GM23248 (cell line): ENCODE results near the gene TMEM40.

Experiments used
- EZH2 ChIP-seq: fragments of 200-600 bp; sonication (generic); IDR thresholded peaks from 2 replicates; pipeline ENCODE4 v1.6.1; 2018; ENCODE audit warnings: antibody characterized with exemption, mild to moderate bottlenecking; ENCODE audit not compliant: insufficient read depth, poor library complexity, severe bottlenecking
- EZH2phosphoT487 ChIP-seq: fragments of 200-600 bp; sonication (generic); IDR thresholded peaks from 2 replicates; pipeline ENCODE4 v1.6.1; 2018; ENCODE audit warnings: antibody characterized with exemption, moderate library complexity, mild to moderate bottlenecking, low read depth; ENCODE audit not compliant: insufficient read depth

DNA sequence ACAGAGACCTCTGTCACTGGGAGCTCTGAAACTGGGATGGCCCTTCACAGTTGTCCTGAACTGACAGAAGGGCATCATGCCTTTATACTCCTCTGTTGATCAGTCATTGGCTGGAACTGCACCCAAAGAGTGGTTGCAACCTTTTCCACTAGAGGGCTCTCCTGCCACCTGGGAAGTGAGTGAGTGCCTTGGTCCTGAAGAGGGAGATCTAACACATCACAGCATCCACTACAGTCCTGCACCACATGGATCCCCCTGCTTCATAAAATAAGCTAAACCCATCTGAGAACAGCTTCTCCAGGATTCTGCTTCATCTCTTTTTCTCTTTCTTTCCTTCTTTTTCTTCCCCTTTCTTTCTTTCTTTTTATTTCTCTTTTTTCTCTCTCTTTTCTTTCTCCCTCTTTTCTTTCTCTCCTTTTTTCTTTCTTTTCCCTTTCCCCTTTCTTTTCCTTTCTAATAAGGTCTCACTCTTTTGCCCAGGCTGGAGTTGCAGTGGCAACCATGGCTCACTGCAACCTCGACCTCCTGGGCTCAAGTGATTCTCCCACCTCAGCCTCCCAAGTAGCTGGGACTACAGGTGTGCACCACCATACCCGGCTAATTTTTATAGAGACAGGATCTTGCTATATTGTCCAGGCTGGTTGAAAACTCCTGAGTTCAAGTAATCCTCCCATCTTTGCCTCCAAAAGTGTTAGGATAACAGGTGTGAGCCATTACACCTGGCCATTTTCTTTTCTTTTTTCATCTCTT, 52.4 kb downstream of the TMEM40 start:
- TF ChIP-seq EZH2phosphoT487 (no peak), EZH2 (no peak)
